ENCODE results near the gene CCNG1.
"Not testable (repeated sequence)": the region's sequence is repeated elsewhere in the genome, so short reads cannot be mapped to it uniquely, and the experiment has no call there.

Gene CCNG1

DNA sequence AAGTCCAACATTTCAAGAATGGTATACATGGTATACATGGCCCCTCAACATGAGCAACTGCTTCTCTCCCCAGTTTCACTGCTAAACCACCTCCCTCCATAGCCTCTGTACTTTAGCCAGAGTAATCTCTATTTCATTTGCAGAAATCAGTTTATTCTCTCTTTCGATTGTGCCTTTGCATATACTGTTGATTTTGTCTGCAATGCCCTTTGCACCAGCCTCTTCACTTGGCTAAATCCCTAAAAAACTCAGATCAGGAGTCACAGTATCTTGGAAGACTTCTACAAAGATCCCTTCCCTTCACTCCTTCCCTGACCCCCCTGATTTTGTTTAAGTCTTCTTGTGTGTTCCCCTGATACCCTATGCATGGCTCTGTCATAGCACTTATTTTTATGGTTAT, 4.9 kb upstream of the CCNG1 start:
- no peak for DNase-seq
- no peak for TF ChIP-seq POLR2A (IDR thresholded peaks at IDR 0.05; ENCODE audit: low read length)
- TF ChIP-seq GATA1 (IDR thresholded peaks at IDR 0.05; ENCODE audit: low read depth, low read length), result no peak

DNA sequence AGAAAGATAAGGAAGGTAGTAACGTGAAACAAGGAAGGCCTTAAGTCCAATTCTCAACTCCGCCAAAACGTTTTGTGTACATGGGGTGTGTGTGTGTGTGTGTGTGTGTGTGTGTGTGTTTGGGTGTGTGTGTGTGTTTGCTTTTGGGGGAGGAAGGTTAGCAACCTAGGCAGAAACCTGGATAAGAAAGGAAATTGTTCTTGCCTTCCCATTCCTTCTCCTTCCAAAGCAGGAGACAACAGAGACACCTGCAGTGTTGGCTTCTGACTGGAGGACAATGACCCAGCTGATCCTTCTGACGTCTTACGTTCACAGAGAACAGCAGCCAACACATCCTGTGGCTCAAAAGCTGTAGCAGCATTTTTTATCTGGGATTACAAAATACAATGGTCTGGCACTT, 4.1 kb upstream of the CCNG1 start:
- TF ChIP-seq POLR2A (IDR thresholded peaks at IDR 0.05; ENCODE audit: low read length) (no peak), GATA1 (IDR thresholded peaks at IDR 0.05; ENCODE audit: low read depth, low read length) (no peak)
- no peak for DNase-seq

DNA sequence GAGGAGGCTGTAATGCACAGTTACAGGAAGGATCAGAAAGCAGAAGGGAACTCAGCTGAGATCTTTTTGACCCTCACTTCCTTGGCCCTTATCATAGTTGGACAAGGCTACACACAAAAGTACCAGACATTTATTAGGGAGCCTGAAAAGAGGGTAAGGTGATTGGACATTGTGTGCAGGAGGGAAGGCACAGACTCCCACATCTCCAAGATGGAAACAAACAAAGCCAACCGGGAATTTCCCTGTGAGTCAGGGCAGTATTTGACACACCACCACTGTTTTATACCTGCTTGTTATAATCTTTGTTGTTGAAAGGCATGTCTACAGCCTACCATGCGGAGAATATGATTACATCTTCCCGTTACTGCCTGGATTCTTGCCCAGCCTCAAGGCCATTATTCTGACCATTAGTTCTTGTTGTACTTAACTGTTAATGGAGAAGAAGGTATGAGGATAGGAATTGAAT, 3.0 kb upstream of the CCNG1 start:
- DNase-seq, result peak in 1 of 2 experiments; percentile 20

DNA sequence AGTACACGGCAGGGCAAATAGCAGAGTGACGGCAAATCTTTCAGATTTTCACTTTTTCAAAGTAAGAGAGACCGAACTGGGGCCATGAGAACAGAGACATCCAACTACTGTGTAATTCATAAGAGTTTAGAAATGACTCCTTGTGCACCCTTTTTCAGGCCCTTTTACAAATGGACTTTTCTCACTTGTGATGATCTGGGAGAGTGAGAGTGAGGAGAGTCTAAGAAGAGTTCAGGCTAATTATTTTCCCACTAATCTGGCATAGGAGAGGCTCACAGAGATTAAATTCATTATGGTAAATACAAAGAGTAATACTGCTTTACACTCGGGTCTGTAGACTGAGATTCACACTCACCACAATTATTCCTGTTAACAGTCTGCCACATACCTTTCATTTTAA, 880 bp upstream of the CCNG1 start:
- DNase-seq, result no peak
- TF ChIP-seq POLR2A (IDR thresholded peaks at IDR 0.05; ENCODE audit: low read length) (no peak), GATA1 (IDR thresholded peaks at IDR 0.05; ENCODE audit: low read depth, low read length) (no peak)

More for the DNA sequence above, 3.0 kb upstream of the CCNG1 start:
- TF ChIP-seq POLR2A (IDR thresholded peaks at IDR 0.05; ENCODE audit: low read length) (no peak), GATA1 (IDR thresholded peaks at IDR 0.05; ENCODE audit: low read depth, low read length) (no peak)

DNA sequence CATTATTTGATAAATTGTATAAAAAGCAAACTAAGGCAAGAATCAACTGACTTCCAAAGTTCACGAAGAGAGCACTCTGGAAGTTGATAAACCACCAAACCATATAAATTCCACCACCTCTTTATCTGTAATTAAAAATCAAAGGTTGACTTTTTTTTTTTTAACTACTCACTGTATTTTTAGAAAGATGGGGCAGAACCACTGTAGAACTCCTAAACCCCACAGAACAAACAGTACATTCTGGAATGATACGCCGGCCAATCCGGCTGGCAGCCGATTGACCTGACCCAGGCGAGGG, 435 bp upstream of the CCNG1 start:
- TF ChIP-seq POLR2A (IDR thresholded peaks at IDR 0.05; ENCODE audit: low read length), result no peak
- no peak for DNase-seq

DNA sequence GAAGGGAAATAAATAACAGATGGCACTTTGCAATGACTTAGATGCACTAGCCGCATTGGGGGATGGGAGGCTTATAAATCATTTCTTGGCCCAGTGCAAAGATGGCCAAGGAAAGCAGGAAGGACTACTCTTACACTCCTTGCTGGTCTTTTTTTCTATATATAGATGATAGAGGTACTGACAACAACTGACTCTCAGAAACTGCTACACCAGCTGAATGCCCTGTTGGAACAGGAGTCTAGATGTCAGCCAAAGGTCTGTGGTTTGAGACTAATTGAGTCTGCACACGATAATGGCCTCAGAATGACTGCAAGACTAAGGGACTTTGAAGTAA, 1.7 kb downstream of the CCNG1 start:
- peak; percentile 23 to 32 for DNase-seq

DNA sequence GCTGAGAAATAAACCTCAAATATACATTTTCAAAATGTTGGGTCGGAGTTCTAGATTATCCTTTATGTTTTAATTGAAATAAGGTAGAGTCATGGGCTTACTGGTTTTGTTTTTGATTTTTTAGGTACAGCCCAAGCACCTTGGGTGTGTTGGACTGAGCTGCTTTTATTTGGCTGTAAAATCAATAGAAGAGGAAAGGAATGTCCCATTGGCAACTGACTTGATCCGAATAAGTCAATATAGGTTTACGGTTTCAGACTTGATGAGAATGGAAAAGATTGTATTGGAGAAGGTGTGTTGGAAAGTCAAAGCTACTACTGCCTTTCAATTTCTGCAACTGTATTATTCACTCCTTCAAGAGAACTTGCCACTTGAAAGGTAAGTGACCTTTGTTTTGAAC, 3.6 kb downstream of the CCNG1 start:
- no peak for TF ChIP-seq GATA1 (IDR thresholded peaks at IDR 0.05; ENCODE audit: low read depth, low read length)
- TF ChIP-seq POLR2A (IDR thresholded peaks at IDR 0.05; ENCODE audit: low read length), result no peak
- DNase-seq, result no peak

More for the DNA sequence above, 1.7 kb downstream of the CCNG1 start:
- TF ChIP-seq GATA1 (IDR thresholded peaks at IDR 0.05; ENCODE audit: low read depth, low read length), result no peak
- TF ChIP-seq POLR2A (IDR thresholded peaks at IDR 0.05; ENCODE audit: low read length), result no peak

DNA sequence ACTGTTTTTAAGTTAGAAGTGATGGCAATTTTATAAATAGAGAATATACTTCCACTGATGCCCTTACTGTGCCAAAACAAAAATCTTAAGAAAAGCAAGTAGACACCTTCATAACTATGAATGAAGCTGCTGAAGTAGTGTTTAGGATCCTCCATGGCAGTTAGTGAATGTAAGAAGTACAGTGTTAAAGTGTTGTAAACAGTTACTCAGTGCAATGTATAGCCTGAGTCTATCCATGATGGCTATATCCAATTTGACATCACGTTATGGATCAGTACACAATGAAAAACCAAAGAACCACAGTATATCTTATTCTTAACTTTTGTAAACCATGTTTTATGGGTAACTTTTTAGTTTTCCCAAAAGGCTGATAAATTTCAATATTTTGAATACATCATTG, 7.1 kb downstream of the CCNG1 start:
- DNase-seq, result no peak
- no peak for TF ChIP-seq GATA1 (IDR thresholded peaks at IDR 0.05; ENCODE audit: low read depth, low read length)
- no peak for TF ChIP-seq POLR2A (IDR thresholded peaks at IDR 0.05; ENCODE audit: low read length)

DNA sequence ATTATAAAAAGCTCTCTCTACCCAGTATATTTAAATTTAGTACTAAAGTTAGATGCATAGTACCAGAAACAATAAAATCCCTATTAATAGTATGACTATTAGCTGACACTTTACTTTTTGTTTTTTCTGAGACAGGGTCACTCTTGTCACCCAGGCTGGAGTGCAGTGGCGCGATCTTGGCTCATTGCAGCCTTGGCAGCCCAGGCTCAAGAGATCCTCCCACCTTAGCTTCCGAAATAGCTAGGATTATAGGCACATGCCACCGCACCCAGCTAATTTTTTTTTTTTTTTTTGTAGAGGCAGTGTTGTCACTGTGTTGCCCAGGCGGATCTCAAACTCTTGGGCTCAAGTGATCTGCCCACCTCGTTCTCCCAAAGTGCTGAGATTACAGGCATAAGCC, 8.0 kb downstream of the CCNG1 start:
- no peak for TF ChIP-seq POLR2A (IDR thresholded peaks at IDR 0.05; ENCODE audit: low read length)
- TF ChIP-seq GATA1 (IDR thresholded peaks at IDR 0.05; ENCODE audit: low read depth, low read length), result no peak
- DNase-seq, result no peak

DNA sequence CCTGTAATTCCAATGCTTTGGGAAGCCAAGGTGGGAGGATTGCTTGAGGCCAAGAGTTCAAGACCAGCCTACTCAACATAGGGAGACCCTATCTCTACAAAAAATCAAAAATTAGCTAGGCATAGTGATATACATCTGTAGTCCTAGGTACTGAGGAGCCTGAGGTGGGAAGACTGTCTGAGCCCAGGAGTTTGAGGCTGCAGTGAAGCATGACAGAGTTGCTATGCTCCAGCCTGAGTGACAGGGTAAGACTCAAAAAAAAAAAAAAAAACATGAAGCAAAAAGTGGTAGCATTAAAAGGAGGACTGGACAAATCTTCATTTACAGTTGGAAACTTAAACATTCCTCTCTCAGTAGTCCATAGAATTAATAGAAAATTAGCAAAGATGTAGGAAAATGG, 9.8 kb downstream of the CCNG1 start:
- no peak for DNase-seq
- TF ChIP-seq GATA1 (IDR thresholded peaks at IDR 0.05; ENCODE audit: low read depth, low read length) (no peak), POLR2A (IDR thresholded peaks at IDR 0.05; ENCODE audit: low read length) (no peak)

DNA sequence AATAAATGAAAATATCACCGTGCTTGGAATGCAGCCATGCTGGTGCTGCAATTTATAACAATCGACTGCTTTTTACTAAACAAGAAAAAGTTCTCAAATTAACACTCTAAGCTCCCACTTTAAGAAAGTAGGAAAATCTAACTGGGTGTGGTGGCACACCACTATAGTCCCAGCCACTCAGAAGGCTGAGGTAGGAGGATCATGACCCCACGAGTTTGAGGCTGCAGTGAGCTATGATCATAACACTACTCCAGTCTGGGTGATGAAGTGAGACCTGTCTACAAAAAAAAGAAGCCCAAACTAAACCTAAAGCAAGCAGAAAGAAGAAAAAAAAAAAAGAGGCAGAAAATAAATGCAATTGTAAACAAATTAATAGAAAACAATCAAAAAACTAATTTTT, 10.5 kb downstream of the CCNG1 start:
- DNase-seq, result no peak
- TF ChIP-seq POLR2A (IDR thresholded peaks at IDR 0.05; ENCODE audit: low read length), result no peak
- TF ChIP-seq GATA1 (IDR thresholded peaks at IDR 0.05; ENCODE audit: low read depth, low read length), result no peak

DNA sequence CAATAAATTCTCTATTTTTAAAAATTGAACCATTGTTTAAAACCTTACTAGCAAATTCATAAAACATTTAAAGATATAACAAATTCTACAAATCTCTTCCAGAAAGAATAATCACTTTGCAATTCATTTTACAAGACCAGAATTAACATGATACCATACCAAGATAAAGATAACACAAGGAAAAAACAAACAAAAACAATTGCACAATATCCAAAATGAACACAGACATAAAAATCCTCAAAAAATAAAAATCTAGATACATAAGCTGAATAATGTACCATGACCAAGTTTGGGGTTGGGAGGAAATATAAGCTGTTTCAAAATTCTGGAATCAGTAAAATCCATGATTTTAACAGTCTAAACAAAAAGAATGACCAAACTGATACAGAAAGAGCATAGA, 11.1 kb downstream of the CCNG1 start:
- no peak for DNase-seq
- TF ChIP-seq GATA1 (IDR thresholded peaks at IDR 0.05; ENCODE audit: low read depth, low read length), result no peak
- TF ChIP-seq POLR2A (IDR thresholded peaks at IDR 0.05; ENCODE audit: low read length), result no peak

DNA sequence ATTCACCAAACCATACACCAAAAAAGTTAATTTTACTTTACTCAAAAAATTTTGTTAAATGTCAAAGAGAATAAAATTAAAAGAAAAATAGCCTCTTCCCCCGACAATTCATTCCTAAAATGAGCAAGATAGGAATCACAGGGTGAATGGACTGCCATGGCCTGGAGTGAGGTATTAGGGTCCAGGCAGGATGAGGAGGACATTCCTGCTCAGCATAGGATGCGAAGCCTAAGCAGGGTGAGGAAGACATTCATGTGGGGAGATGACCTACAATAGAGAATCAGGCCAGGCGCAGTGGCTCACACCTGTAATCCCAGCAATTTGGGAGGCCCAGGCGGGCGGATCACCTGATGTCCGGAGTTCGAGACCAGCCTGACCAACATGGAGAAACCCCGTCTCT, 14.1 kb downstream of the CCNG1 start:
- no peak for DNase-seq
- TF ChIP-seq POLR2A (IDR thresholded peaks at IDR 0.05; ENCODE audit: low read length), result no peak
- TF ChIP-seq GATA1 (IDR thresholded peaks at IDR 0.05; ENCODE audit: low read depth, low read length), result no peak

DNA sequence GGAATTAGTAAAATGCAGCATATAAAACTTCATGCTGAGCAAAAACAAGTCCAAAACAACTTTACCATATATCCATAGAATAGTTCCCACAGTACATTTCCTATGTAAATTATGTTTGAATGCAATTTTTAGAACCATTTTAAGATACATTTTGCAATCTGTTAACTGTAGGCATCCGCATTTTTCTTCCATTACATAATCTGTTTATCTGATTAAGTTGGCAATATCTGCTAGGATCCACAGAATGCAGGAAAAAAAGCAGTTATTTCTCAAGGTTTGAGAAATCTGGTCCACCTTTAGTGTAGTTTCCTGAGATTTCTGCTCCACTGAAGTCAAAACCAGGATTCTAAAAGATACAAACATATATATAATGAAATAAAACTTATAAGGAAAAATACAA, 16.3 kb downstream of the CCNG1 start:
- TF ChIP-seq POLR2A (IDR thresholded peaks at IDR 0.05; ENCODE audit: low read length), result no peak
- TF ChIP-seq GATA1 (IDR thresholded peaks at IDR 0.05; ENCODE audit: low read depth, low read length), result no peak

DNA sequence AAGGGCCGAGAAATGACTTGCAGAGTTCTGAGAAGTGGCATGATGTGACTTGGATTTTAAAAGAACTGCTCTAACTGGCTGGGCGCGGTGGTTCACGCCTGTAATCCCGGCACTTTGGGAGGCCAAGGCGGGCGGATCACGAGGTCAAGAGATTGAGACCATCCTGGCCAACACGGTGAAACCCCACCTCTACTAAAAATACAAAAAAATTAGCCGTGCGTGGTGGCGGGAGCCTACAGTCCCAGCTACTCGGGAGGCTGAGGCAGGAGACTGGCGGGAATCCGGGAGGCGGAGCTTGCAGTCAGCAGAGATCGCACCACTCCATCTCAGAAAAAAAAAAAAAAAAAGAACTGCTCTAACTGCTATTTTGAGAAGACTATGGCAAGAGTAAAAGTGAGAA, 18.0 kb downstream of the CCNG1 start:
- DNase-seq, result not testable (repeated sequence)

More for the DNA sequence above, 16.3 kb downstream of the CCNG1 start:
- DNase-seq, result no peak

DNA sequence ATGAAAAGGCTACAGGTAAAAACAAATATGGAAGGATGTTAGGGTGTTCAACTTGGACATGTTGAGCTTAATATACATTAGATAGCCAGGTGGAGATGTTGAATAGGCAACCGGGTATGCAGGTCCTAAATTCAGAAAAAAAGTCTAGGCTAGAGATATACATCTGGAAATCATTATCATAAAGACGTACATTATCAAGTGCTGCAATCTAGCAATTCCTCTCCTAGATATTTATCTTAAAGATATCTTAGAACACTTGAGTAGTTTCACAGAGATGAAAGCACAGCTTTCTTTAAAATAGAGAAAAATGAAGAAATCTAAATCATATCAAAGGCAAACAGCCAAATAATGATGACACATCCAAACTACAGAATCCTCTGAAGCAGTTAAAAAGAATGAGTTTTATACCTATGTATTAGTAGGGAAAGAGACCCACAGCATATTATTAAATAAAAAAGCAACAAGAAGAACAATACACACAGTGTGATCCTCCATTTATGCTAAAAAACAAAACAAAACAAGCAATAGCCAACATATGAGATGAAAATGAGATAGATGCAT, 18.7 kb downstream of the CCNG1 start:
- no peak for DNase-seq
- TF ChIP-seq POLR2A (IDR thresholded peaks at IDR 0.05; ENCODE audit: low read length) (no peak), GATA1 (IDR thresholded peaks at IDR 0.05; ENCODE audit: low read depth, low read length) (no peak)
